ENCODE measurements around the gene WDR59.

Gene WDR59

DNA sequence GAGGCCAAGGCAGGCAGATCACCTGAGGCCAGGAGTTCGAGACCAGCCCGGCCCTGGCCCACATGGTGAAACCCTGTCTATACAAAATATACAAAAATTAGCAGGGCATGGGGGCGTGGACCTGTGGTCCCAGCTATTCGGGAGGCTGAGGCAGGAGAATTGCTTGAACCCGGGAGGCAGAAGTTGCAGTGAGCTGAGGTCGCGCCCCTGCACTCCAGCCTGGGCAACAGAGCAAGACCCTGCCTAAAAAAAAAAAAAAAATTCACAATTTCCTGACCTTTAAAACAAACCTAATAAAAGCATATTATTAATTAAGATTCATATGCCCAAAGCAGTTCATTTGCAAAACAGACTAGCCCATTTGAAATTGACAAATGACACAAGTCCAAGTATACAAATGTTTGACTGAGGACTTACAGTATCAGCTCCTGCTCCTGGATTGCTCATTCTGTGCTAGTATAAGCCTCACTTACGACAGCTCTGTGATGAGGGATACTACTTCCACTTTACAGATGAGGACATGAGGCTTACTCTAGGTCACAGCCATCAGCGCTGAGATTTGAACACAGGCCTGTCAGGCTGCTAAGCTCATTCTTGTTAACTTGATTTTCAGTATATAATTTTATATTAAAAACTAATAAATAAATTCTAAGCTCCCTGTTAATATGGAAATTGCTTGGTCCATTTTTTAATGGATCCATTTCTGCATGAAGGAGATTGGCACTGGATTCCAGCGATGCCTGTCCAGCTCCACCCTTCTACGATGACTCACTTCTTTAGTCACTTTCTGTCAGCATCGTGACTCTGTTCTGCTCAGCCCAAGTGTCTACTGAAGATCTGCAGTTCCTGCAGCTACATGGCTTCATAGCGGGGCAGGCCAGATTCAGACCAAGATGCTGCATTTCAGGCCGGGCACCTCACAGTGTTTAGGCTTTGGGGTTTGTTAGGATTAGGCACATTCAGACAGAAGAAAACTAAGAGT lies 88.2 kb downstream of the WDR59 start:
- TF ChIP-seq, protein P1, sequence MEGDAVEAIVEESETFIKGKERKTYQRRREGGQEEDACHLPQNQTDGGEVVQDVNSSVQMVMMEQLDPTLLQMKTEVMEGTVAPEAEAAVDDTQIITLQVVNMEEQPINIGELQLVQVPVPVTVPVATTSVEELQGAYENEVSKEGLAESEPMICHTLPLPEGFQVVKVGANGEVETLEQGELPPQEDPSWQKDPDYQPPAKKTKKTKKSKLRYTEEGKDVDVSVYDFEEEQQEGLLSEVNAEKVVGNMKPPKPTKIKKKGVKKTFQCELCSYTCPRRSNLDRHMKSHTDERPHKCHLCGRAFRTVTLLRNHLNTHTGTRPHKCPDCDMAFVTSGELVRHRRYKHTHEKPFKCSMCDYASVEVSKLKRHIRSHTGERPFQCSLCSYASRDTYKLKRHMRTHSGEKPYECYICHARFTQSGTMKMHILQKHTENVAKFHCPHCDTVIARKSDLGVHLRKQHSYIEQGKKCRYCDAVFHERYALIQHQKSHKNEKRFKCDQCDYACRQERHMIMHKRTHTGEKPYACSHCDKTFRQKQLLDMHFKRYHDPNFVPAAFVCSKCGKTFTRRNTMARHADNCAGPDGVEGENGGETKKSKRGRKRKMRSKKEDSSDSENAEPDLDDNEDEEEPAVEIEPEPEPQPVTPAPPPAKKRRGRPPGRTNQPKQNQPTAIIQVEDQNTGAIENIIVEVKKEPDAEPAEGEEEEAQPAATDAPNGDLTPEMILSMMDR (conservative IDR thresholded peaks at IDR 0.05; ENCODE audit: control insufficient read depth, insufficient read depth, low read depth, low read length) = no peak
- H3K4me3 ChIP-seq (ENCODE audit: control insufficient read depth, low read depth, low read length) = no peak overlapping the region
- DNase-seq (ENCODE audit: low read depth) = peak; percentile 82

DNA sequence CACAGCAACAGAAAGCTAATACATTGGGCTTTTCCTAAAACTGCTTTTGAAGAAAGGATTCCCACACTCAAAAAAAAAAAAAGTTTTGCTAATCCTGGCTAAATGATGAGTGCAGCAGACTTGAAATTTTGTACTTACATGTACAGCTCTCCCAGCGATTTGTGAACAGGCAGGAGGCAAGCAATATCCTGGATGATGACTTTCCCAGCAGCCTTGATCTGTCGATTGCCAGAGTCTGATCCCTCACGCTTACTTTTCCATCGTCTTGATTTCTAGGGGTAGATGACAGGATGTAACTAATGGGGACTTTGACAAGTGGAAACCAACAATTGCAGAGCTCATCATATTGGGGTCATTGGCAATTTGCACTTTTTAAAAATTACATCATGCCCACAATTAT lies 91.4 kb downstream of the WDR59 start:
- TF ChIP-seq, protein P1 (conservative IDR thresholded peaks at IDR 0.05; ENCODE audit: control insufficient read depth, insufficient read depth, low read depth, low read length) = no peak
- H3K4me3 ChIP-seq (ENCODE audit: control insufficient read depth, low read depth, low read length) = no peak overlapping the region
- no peak for DNase-seq (ENCODE audit: low read depth)

DNA sequence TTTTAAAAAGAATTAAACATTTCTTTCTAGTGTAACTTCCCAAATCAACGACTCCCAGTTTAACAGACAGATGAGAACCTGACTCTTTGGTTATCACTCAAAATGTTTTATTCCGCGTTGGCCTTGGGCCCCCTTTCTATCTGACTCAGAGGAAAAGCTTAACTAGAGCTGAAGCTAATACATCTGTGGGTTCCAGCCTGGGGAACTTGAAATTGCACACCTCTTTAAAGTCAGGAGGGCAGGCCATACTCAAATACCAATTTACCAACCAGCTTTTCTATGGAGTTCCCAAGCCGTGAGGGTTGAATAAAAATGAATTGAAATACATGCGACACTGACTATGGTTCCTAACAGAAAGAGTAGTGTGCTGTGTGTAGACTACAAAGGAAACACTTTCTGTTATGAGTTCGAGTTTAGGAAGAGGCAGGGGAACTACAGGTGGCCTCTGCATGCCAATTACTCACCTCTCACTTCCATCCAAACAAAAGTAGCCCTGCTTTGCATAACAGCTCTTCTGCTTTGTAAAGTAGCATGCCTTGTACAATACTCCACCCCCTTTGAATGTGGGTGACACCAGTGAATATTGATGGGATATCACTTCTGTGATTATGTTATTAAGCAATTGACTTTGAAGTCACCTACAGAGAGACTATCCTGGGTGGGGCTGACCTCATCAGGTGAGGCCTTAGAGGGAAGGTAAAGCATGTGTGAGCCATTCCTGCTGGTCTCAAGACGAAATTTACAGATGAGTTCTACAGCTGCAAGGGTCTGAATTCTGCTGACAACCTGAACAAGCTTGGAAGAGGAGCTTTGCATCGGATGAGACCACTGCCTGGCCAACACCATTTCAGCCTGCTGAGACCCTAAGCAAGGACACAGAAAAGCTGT lies 92.1 kb downstream of the WDR59 start:
- TF ChIP-seq, protein P1 (conservative IDR thresholded peaks at IDR 0.05; ENCODE audit: control insufficient read depth, insufficient read depth, low read depth, low read length) = no peak
- no peak for DNase-seq (ENCODE audit: low read depth)
- no peak overlapping the region for H3K4me3 ChIP-seq (ENCODE audit: control insufficient read depth, low read depth, low read length)

DNA sequence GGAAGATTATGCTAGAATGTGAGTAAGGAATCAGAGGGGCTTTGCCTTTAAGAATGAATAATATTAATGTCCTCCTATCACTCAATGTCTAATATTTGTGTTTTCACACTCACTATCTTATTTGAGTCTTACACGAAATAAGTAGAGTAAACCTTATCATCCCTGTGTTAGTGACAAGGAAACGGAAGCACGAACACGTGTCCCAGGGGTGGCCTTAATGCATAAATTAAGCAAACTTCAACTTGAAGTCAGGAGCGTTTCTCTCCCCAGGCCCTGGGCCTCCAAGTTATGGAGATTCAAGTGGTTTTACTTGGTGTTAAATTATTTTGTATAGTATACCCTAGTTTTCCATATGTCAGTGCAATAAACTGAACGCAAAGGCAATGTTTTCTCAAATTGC lies 96.0 kb downstream of the WDR59 start:
- no peak for DNase-seq (ENCODE audit: low read depth)
- H3K4me3 ChIP-seq (ENCODE audit: control insufficient read depth, low read depth, low read length) = no peak overlapping the region
- TF ChIP-seq, protein P1 (conservative IDR thresholded peaks at IDR 0.05; ENCODE audit: control insufficient read depth, insufficient read depth, low read depth, low read length) = no peak

DNA sequence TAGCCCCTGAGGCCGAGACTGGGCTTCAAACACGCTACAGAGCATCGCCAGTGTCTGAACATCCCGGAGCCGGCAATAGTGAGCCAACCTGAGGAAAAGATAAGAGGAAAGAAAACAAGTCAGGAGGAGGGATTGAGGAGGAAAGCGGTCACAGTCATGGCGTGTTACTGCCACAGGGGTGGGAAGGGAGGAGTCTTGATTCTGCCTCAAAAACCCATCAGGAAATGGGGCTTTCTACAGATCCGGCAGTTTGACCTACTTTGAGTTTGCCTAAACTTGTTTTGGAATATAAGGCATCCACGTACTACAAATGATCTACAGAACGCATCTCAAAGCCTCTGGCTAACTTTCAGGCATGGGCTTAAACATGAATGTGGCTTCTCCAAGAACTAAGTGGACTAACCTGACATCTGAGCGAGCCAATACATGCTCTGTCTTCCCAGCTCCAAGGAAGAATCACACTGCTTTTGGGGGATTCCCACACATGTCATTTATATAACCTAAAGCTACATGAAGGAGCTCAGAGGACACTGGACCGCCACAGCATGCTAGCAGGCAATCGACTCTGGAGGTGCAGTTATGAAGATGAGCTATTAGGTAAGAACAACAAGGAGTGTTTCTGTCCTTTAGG lies 96.6 kb downstream of the WDR59 start:
- H3K4me3 ChIP-seq (ENCODE audit: control insufficient read depth, low read depth, low read length) = no peak overlapping the region
- no peak for DNase-seq (ENCODE audit: low read depth)

DNA sequence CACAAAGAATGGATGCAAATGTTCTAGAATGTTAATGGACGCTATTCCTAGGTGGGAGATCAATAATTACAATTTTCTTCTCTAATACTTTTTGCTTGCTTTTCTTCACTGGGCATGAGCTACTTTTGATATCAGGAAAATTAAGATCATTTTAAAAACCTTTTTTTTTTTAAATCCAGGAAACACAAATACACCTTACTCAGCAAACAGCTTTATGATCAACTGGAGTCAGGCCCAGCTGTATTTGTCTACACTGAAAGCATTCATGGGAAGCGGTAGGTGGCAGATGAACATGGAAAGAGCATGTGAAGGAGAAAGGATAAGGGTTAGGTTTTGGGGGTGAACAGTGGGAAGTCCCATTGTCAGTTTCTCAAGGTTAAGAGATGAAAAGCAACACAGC lies 97.8 kb downstream of the WDR59 start:
- TF ChIP-seq, protein P1 (conservative IDR thresholded peaks at IDR 0.05; ENCODE audit: control insufficient read depth, insufficient read depth, low read depth, low read length) = no peak
- no peak overlapping the region for H3K4me3 ChIP-seq (ENCODE audit: control insufficient read depth, low read depth, low read length)
- DNase-seq (ENCODE audit: low read depth) = no peak

More for the DNA sequence above, 96.6 kb downstream of the WDR59 start:
- TF ChIP-seq, protein P1 (conservative IDR thresholded peaks at IDR 0.05; ENCODE audit: control insufficient read depth, insufficient read depth, low read depth, low read length) = no peak
